ENCODE measurements around the gene MRPL21.

DNA sequence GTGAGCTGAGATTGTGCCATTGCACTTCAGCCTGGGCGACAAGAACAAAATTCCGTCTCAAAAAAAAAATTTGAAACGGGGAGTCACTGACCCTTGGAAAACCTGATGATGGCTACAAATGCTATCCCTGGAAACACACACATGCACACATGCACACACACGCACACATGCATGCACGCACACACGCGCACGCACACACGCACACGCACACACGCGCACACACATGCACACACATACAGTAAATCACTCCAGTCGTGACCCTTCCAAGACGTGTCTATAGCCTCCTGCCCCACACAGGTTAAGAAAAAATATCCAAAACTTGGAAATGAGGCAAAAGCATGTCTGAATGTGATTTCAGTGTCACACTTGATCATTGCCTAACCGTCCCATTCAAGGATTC is 55.2 kb downstream of the MRPL21 start:
- TF ChIP-seq EP300 (IDR thresholded peaks at IDR 0.05) (no peak), POLR2AphosphoS5 (IDR thresholded peaks at IDR 0.05) (no peak)
- TF ChIP-seq, protein P1, sequence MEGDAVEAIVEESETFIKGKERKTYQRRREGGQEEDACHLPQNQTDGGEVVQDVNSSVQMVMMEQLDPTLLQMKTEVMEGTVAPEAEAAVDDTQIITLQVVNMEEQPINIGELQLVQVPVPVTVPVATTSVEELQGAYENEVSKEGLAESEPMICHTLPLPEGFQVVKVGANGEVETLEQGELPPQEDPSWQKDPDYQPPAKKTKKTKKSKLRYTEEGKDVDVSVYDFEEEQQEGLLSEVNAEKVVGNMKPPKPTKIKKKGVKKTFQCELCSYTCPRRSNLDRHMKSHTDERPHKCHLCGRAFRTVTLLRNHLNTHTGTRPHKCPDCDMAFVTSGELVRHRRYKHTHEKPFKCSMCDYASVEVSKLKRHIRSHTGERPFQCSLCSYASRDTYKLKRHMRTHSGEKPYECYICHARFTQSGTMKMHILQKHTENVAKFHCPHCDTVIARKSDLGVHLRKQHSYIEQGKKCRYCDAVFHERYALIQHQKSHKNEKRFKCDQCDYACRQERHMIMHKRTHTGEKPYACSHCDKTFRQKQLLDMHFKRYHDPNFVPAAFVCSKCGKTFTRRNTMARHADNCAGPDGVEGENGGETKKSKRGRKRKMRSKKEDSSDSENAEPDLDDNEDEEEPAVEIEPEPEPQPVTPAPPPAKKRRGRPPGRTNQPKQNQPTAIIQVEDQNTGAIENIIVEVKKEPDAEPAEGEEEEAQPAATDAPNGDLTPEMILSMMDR (IDR thresholded peaks at IDR 0.05) = no peak

Data from gastroesophageal sphincter (tissue), 3 donors.